AG09309 (cell line): ENCODE data around the gene MYH6.

Source experiments
- DNase-seq: peaks from one replicate; pipeline ENCODE4 v3.0.0-alpha.2; 2010; ENCODE audit warnings: low read depth
- H3K4me3 ChIP-seq: 2 replicates; pipeline ENCODE4 v1.5.1; 2011; ENCODE audit warnings: mild to moderate bottlenecking, low read depth, low read length, moderate library complexity; ENCODE audit not compliant: control insufficient read depth
- TF ChIP-seq, protein P1 (sequence below): IDR thresholded peaks from 2 replicates; pipeline ENCODE4 v1.5.1; 2011; ENCODE audit warnings: mild to moderate bottlenecking, low read depth, low read length, inconsistent platforms; ENCODE audit not compliant: insufficient read depth, control insufficient read depth; ENCODE audit errors: missing control alignments

The MYH6 gene

DNA sequence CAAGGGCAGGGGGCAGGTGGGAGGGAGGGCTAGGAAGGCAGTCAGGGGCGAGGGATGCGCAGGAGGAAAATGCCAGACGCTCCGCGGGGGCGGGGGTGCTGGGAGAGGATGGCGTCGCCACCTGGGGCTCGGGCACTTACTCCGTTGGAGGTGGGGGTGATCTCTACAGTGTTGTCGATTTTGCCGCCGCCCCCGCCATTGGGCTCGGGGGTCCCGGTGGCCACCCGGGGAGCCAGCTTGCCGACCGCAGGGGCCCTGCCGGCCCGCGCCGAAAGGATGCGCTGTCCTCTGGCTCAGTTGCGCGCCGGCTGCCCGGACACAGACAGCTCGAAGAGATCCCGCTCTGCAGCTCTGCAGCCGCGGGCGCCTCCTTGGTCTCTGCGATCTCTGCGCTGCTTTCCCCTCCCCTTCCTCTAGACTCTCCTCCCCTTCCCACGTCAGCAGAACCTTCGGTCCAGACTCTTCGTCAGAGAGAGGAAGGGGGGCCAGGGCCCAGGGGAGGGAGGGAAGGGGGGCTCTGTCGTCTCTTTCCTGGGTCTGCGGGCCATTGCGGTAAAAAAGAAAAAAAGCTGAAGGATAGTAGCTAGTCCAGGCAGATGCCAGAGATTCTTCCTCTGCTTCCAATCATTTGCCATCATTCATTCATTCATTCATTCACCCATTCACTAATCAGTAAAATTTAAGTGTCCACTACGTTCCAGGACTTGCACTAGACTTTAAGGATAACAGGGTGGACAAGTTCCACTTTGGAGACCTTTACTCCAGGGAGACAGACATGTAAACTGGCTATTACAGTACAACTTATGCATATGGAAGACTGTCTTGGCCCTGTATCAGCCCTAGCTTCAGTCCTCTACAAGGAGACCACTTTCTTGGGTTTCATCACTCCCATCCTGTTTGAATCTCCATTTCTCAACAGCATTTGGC is 55.3 kb downstream of the MYH6 start, which contains the start of gene SLC22A17:
TSS of gene SLC22A17 (minus strand) at position 382 of the 927 bp plus-strand sequence.
- TF ChIP-seq, protein P1, sequence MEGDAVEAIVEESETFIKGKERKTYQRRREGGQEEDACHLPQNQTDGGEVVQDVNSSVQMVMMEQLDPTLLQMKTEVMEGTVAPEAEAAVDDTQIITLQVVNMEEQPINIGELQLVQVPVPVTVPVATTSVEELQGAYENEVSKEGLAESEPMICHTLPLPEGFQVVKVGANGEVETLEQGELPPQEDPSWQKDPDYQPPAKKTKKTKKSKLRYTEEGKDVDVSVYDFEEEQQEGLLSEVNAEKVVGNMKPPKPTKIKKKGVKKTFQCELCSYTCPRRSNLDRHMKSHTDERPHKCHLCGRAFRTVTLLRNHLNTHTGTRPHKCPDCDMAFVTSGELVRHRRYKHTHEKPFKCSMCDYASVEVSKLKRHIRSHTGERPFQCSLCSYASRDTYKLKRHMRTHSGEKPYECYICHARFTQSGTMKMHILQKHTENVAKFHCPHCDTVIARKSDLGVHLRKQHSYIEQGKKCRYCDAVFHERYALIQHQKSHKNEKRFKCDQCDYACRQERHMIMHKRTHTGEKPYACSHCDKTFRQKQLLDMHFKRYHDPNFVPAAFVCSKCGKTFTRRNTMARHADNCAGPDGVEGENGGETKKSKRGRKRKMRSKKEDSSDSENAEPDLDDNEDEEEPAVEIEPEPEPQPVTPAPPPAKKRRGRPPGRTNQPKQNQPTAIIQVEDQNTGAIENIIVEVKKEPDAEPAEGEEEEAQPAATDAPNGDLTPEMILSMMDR: peak; percentile 1
- H3K4me3 ChIP-seq: peak within 1 kb of the TSS; percentile 84
- peak; percentile 61 for DNase-seq

DNA sequence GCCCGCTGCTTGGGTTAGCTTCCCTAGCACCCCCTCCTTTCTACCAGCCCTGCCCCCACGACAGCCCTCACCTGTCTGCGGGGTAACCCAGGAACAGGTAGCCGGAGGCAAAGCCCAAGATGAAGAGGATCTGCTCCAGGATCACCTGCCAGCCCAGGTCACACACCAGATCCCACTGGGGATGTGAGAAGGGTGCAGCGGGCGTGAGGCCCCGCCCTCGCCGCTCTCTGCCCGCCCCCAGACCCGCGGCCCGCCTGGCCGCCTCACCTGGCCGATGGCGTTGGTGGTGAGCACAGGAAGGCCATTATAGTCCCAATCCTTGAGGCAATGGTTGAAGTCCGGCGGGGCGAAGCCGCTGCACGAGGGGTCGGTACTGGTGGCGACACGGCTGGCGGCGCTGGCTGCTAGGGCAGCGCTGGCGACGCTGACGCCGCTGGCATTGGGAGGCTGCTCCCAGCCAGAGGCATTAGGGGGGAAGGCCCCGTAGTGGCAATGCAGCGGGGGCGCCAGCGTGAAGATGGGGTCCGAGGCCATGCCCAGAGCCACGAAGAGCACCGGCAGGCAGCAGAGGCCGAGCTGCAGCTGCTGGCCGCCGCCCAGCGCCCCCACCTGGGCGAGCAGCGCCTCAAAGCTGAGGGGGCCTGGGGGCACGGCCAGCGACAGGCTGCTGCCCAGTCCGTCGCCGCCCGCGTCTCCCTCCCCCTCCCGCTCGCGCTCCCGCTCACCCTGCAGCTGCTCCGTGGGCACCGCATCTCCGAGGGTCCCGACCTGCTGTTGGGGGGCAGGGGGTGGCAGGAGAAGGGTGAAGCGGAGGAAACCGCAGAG is 56.2 kb downstream of the MYH6 start:
- DNase-seq: no peak
- TF ChIP-seq, protein P1: no peak
- peak overlapping the region; percentile 84 for H3K4me3 ChIP-seq

DNA sequence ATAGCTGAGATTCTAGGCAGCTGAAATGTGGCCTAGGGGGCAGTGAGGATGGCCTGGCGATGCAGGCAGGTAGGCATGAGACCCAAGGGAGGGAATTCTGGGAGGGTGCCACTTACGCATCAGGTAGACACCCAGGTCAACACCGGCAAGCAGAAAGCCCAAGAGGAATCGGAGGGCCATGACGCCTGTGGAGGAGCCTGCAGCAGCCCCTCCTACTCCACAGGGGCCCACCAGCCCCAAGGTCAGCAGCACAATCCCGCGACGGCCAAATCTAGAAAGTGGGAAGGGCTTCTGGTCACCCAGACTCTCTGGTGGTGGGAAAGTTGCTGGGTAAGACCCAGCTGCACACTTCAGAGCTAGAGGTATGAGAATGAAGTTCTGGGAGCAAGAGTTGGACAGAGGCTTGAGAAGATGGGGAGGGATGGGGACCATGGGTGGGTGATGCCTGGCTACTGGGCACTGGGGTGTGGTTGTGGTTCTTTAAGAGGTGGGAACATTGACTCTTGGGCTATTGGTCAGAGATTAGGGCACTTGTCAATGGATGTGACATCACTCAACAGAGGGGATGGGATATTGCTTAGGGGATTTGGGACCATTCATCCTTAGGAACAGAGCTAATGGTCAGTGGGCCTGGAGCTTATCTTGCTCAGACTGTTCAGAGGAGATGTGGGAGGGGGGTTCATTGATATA is 58.8 kb downstream of the MYH6 start:
- H3K4me3 ChIP-seq: no peak overlapping the region
- TF ChIP-seq, protein P1: no peak
- no peak for DNase-seq

DNA sequence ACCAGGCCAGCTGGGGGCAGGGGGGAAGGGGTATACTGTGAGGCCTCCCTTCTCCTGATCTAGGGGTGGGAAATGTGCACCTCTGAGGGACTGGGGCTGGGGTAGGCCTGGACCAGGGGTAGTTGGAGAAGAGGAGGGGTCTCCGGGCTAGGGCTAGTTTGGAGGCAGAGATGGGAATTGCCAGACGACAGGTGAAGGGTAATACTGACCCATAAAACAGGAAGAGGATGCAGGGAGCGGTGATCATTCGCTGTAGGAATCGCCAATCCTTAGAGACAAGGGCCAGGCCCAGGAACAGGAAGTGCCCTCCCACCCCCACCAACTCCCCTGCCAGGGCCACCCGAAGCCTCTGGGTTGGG is 59.8 kb downstream of the MYH6 start:
- DNase-seq: no peak
- TF ChIP-seq, protein P1: no peak
- no peak overlapping the region for H3K4me3 ChIP-seq

- DNase-seq: no peak
- TF ChIP-seq, protein P1: no peak
- H3K4me3 ChIP-seq: no peak overlapping the region
Observed at GRCh38 chr14:23347406-23348296, 60.4 kb downstream of the MYH6 start.
